Jurkat, Clone E6-1 (cell line): ENCODE measurements around the gene MTERF1. TPM values are rescaled to one million over a fixed set of nuclear protein-coding genes. Genes with fewer than 3 reads are reported as not detected.
"Not testable (repeated sequence)": the region's sequence is repeated elsewhere in the genome, so short reads cannot be mapped to it uniquely, and the experiment has no call there.

ENCODE experiments used
- DNase-seq: peaks from one replicate; pipeline ENCODE4 v3.0.0-alpha.2; 2011; ENCODE audit warnings: low read depth, low spot score
- H3K4me3 ChIP-seq: 2 replicates; pipeline ENCODE4 v1.5.1; 2011; ENCODE audit warnings: mild to moderate bottlenecking, low read length, control low read depth, moderate library complexity
- polyA plus RNA-seq: library from polyadenylated mRNA; unstranded; fragments of >200 nt; gene quantifications from one replicate; pipeline ENCODE4 v1.2.1, GENCODE V29; 2012; ENCODE audit warnings: missing spikeins; ENCODE audit not compliant: insufficient read length, insufficient read depth

The MTERF1 gene, protein sequence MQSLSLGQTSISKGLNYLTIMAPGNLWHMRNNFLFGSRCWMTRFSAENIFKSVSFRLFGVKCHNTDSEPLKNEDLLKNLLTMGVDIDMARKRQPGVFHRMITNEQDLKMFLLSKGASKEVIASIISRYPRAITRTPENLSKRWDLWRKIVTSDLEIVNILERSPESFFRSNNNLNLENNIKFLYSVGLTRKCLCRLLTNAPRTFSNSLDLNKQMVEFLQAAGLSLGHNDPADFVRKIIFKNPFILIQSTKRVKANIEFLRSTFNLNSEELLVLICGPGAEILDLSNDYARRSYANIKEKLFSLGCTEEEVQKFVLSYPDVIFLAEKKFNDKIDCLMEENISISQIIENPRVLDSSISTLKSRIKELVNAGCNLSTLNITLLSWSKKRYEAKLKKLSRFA
- 12.3 TPM for polyA plus RNA-seq

DNA sequence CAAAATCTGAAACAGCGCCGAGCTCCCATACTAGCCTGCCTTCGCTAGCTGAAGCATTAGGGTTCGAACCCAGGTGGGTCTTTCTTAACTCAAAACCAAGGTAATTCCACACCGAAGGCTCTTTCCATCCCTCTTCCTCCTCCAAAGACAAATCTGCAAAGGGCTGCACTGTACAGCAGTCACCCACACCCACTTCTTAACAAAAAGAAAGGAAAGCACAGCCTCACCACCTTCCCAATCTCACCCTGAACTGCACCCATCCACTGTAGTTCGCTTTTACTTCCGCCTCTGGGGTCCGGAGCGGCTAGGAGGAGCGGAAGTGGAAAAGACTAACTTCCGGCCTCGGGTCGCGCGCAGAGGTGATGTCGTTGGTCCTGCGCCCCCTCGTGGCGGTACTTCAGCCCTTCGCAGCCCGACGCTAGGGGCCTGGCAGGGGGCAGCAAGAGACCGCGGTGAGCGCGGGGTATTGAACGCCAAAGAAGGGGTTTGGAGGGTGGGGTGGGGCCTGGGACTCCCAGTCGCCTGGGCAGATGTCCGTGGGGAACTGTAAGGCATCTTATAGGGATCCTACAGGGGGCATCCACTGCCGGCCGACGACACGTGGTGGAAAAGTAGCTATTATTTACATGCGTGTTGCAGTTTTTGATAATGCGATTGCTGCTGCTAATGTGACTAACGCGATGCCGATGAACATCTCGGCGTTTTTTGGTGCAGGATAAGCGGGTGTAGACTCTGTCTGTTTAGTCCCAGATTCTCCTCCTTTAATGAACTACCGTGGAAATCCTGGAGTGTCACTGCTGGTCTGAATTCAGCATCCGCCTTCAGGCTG is at the start of gene MTERF1:
Gene MTERF1, minus strand, starts transcription at position 290 of the 829 bp plus-strand sequence. CDS start 619 bp downstream, outside the sequence.
- H3K4me3 ChIP-seq, result peak within 1 kb of the TSS; percentile 84

GRCh38 chr7:91929463-91929862 is 49.0 kb upstream of the MTERF1 start:
- DNase-seq, result no peak
- no peak overlapping the region for H3K4me3 ChIP-seq

More for the DNA sequence above, at the start of gene MTERF1:
- peak; percentile 85 for DNase-seq

GRCh38 chr7:91927912-91928311 is 47.4 kb upstream of the MTERF1 start:
- H3K4me3 ChIP-seq, result no peak overlapping the region
- no peak for DNase-seq

GRCh38 chr7:91922857-91923256 is 42.4 kb upstream of the MTERF1 start:
- no peak for DNase-seq
- H3K4me3 ChIP-seq, result no peak overlapping the region

GRCh38 chr7:91918356-91918755 is 37.9 kb upstream of the MTERF1 start:
- no peak for DNase-seq
- H3K4me3 ChIP-seq, result no peak overlapping the region

DNA sequence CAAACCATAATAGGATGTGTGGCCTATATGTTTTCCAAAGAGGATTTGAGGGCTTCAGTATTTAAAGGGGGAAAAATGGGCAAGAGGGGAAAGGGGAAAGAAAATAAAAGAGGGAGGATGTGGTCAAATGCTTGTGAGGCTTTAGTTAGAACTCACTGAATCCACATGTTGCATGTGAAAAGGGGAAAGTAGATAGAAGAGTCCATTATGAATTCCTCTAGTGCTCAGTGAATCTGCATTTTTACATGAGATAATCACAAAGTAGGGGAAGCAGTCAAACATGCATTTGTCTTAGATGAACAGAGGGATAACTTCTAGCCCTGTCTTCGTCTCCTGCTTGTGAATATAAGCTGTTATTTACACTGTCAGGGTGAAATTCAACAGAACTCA is 35.5 kb upstream of the MTERF1 start:
- H3K4me3 ChIP-seq, result no peak overlapping the region
- no peak for DNase-seq

DNA sequence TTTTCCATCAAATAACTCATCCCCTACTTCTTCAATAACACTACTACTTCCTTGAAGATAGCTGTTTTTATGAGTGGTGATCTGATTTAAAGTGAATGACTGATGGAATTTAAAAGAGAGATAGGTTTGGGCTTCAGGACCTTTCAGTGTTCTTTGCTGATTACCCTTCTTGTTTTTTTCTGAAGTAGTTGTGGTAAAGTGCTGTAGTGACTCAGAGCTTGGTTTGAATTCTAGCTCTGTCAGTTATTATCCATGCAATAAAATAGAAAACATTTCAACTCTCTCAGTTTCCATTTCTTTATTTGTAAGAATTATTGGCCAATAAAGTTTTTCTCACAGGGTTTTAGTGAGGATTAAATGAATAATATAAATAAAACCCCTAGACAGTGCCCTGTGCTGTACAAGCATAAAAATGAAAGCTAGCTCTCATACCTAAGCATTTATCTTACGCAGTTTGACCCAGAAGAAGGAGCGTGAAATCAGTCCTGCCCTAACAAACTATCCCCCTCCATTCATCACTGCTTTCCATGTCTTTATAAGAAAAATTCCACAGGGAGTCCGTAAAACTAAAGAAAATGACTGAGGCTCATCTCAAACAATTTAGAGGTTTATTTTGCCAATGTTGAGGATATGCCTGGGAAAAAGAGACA is 35.0 kb upstream of the MTERF1 start:
- no peak for DNase-seq
- H3K4me3 ChIP-seq, result no peak overlapping the region

DNA sequence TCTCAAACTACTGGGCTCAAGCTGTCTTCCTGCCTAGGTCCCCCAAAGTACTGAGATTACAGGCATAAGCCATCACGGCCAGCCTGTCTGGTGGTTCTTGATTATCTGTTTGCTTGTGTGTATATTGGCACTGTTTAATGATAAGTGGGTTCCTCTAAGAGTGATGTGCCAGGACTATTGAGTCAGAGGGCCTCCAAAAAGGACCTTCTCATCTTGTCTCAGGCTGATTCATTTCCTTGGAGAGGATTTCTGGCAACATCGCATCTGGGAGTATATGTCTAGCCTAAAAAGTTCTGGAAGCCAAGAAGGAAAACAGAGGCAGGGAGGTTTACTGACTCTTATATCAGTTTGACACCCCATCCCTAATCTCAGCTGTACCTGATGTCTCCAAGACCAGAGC is 33.1 kb upstream of the MTERF1 start:
- no peak for DNase-seq
- no peak overlapping the region for H3K4me3 ChIP-seq

- H3K4me3 ChIP-seq, result no peak overlapping the region
- DNase-seq, result no peak
Observed at GRCh38 chr7:91912494-91912893, 32.0 kb upstream of the MTERF1 start.

GRCh38 chr7:91911121-91911520 is 30.6 kb upstream of the MTERF1 start:
- H3K4me3 ChIP-seq, result no peak overlapping the region
- DNase-seq, result no peak

DNA sequence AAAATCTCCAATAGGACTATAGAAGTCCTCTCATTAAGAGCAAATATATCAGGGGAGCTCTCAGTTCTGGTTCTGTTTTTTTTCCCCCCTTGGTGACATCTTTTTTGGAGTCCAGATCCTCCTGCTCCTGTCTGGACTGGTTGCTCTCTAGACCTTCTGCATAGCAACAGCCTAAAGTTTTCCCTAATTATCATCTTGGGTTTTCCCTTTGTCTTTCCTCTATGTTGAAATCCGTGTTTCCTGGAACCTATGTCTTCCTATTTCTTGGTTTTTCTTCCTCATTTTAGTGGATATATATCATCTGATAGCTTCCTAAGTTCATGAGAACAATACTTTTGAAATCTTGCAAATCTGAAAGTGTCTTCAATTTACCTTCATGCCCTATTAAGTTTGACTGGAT is 29.7 kb upstream of the MTERF1 start:
- DNase-seq, result no peak

DNA sequence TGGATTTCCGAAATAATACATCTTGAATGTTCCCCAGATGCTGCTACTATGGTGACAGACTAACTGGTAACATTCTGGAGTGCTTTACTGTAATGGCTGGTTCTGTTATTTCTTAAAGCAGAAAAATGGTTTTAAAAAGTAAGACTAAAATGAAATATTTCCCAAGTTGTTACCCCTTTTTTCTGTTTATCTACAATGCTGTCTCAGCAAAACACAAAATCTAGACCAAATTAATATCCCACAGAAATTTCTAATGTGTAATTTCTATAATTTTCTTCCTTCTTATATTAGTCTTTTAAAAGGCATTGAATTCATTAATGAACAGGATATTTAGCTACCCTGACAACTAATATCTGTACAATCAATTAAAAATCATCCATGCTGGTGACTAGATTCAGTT is 19.1 kb upstream of the MTERF1 start:
- no peak for DNase-seq
- no peak overlapping the region for H3K4me3 ChIP-seq

More for the DNA sequence above, 29.7 kb upstream of the MTERF1 start:
- H3K4me3 ChIP-seq, result no peak overlapping the region

- DNase-seq, result no peak
- no peak overlapping the region for H3K4me3 ChIP-seq
Observed at GRCh38 chr7:91898240-91898992, 17.9 kb upstream of the MTERF1 start.

DNA sequence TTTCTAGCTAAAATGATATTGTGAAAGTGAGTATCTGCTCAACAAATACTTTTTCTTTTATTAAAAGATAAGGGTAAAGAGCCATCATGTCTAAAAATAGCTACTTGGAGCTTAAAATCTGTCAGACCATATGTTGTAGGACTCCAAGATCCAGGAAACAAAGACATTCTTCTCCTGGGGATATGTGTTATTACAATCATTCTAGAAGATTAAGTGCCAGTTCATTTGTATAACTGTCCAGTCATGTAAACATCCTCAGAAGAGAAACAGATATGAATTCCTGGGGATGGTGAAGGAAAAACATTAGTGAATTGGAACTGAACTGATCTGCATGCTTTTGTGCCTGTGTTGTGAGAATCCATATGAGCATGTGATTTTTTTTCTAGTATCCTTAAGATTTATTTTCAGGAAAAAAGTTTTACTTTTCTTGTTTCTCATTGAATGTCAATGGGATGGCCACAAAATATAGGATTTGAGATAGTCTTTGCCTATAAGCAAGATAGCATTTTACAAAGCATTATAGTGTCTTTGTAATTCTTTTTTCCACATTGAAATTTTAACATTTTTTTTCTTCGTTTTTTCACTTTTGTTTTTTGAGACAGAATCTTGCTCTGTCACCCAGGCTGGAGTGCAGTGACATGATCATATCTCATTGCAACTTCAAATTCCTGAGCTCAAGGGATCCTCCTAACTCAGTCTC is 14.4 kb upstream of the MTERF1 start:
- DNase-seq, result no peak
- no peak overlapping the region for H3K4me3 ChIP-seq

- DNase-seq, result not testable (repeated sequence)
Observed at GRCh38 chr7:91893699-91894098, 13.2 kb upstream of the MTERF1 start.

GRCh38 chr7:91892821-91893340 is 12.4 kb upstream of the MTERF1 start:
- DNase-seq, result no peak
- H3K4me3 ChIP-seq, result no peak overlapping the region

More at GRCh38 chr7:91893699-91894098, 13.2 kb upstream of the MTERF1 start:
- H3K4me3 ChIP-seq, result not testable (repeated sequence)

DNA sequence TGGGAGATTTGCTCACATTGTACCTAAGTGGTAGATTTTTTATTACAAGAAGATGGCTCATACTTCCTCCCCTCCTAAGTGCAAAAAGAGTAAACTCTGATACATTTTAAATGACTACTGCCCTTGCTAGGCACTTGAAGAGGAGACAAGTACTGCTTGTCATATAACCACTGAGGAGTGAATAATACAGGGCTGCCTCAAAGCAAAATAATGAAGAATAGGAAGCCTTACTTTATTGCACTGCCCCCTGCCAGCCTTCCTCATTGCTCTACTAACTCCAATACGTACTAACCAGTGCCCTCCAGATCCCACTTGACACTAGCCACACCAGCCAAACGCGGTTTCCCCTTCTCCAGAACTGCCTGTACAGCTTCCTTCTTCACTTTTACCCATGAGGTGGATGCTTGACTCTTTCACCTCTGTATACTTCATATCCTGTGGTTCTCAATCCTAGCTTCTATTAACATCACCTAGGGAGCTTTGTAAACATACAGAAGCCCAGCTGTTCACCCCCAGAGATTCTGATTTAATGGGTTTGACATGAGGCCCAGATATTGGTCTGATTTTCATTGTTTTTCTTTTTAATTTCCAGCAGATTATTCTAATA is 11.7 kb upstream of the MTERF1 start:
- H3K4me3 ChIP-seq, result no peak overlapping the region
- DNase-seq, result no peak
